ENCODE results near the gene ZNF451. TPM values are rescaled to one million over a fixed set of nuclear protein-coding genes. Genes with fewer than 3 reads are reported as not detected.

ZNF451 gene
- polyA plus RNA-seq, 1 experiment, result 12.4 TPM

- no peak for DNase-seq (ENCODE audit: low read depth)
- Histone ChIP-seq H3K4me3 (ENCODE audit: low read depth, low read length) (no peak overlapping the region), H3K27me3 (ENCODE audit: control insufficient read depth, insufficient read depth, low read length) (no peaks in the 10 kb centered on the region), H3K36me3 (ENCODE audit: control insufficient read depth, insufficient read depth, low read length) (no peaks in the 10 kb centered on the region; the same call in 1 of the 2 replicates)
- POLR2A ChIA-PET, result interaction anchor here (0.6 kb wide), 1 partner anchor 13 kb away, joined by 19 read pairs; no protein-coding TSS in a partner anchor
- TF ChIP-seq CTCF (IDR thresholded peaks at IDR 0.05; ENCODE audit: insufficient read depth, low read depth, low read length), result no peak
- CTCF ChIA-PET, result no interaction called here
Measured at GRCh38 chr6:57108691-57109090, 18.7 kb downstream of the ZNF451 start.

- H3K36me3 ChIP-seq (ENCODE audit: control insufficient read depth, insufficient read depth, low read length), result no peaks in the 10 kb centered on the region; the same call in 1 of the 2 replicates
- no peaks in the 10 kb centered on the region for H3K27me3 ChIP-seq (ENCODE audit: control insufficient read depth, insufficient read depth, low read length)
- H3K4me3 ChIP-seq (ENCODE audit: low read depth, low read length), result no peak overlapping the region
- TF ChIP-seq CTCF (IDR thresholded peaks at IDR 0.05; ENCODE audit: insufficient read depth, low read depth, low read length), result no peak
- DNase-seq (ENCODE audit: low read depth), result no peak
- CTCF ChIA-PET, result interaction anchor here (0.8 to 1.5 kb wide), 3 partner anchors 10 to 61 kb away, joined by 3 to 5 read pairs (median 3); no protein-coding TSS in a partner anchor
- POLR2A ChIA-PET, result no interaction called here
Measured at GRCh38 chr6:57109880-57110279, 19.9 kb downstream of the ZNF451 start.

DNA sequence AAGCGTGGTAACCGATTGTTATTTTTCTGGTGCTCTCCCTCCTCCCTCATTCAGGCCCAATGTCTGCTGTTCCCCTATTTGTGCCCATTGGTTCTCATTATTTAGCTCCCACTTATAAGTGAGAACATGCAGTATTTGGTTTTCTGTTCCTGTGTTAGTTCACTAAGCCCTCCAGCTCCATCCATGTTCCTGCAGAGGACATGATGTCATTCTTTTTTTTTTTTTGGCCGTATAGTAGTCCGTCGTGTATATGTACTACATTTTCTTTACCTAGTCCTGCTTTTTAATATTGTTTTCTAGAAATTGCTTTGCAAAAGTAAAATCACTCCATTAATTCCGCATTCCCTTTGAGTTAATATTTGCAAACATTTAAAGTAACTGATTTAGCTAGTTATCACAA is 23.1 kb downstream of the ZNF451 start:
- Histone ChIP-seq H3K36me3 (ENCODE audit: control insufficient read depth, insufficient read depth, low read length) (no peaks in the 10 kb centered on the region), H3K27me3 (ENCODE audit: control insufficient read depth, insufficient read depth, low read length) (no peaks in the 10 kb centered on the region), H3K4me3 (ENCODE audit: low read depth, low read length) (no peak overlapping the region)
- DNase-seq (ENCODE audit: low read depth), result no peak
- POLR2A ChIA-PET, result no interaction called here
- CTCF ChIA-PET, result no interaction called here
- no peak for TF ChIP-seq CTCF (IDR thresholded peaks at IDR 0.05; ENCODE audit: insufficient read depth, low read depth, low read length)

- H3K4me3 ChIP-seq (ENCODE audit: low read depth, low read length), result no peak overlapping the region
- CTCF ChIA-PET, result interaction anchor here (1.7 kb wide), 1 partner anchor 14 kb away, joined by 4 read pairs; no protein-coding TSS in a partner anchor
- TF ChIP-seq CTCF (IDR thresholded peaks at IDR 0.05; ENCODE audit: insufficient read depth, low read depth, low read length), result no peak
- POLR2A ChIA-PET, result no interaction called here
- H3K36me3 ChIP-seq (ENCODE audit: control insufficient read depth, insufficient read depth, low read length), result no peaks in the 10 kb centered on the region
- DNase-seq (ENCODE audit: low read depth), result no peak
- H3K27me3 ChIP-seq (ENCODE audit: control insufficient read depth, insufficient read depth, low read length), result no peaks in the 10 kb centered on the region
Measured at GRCh38 chr6:57116776-57117175, 26.8 kb downstream of the ZNF451 start.

GRCh38 chr6:57117796-57118195 is 27.8 kb downstream of the ZNF451 start:
- Histone ChIP-seq H3K27me3 (ENCODE audit: control insufficient read depth, insufficient read depth, low read length) (no peaks in the 10 kb centered on the region), H3K4me3 (ENCODE audit: low read depth, low read length) (no peak overlapping the region), H3K36me3 (ENCODE audit: control insufficient read depth, insufficient read depth, low read length) (no peaks in the 10 kb centered on the region)
- POLR2A ChIA-PET, result interaction anchor here (0.6 to 0.7 kb wide), 2 partner anchors 14 to 202 kb away, joined by 3 to 4 read pairs; no protein-coding TSS in a partner anchor
- no peak for TF ChIP-seq CTCF (IDR thresholded peaks at IDR 0.05; ENCODE audit: insufficient read depth, low read depth, low read length)
- DNase-seq (ENCODE audit: low read depth), result no peak
- CTCF ChIA-PET, result interaction anchor here (0.7 to 1.0 kb wide), 3 partner anchors 13 to 215 kb away, joined by 3 read pairs; no protein-coding TSS in a partner anchor

Measured in BJ (cell line).